Forelimb muscle (tissue), 1 donor: ENCODE data around the gene MAPKAP1. TPM values are rescaled to one million over a fixed set of nuclear protein-coding genes. Genes with fewer than 3 reads are reported as not detected.
A peak's percentile ranks its signal among the peaks of the same experiment; 100 is the strongest.

Source experiments
- DNase-seq: peaks from one replicate; pipeline ENCODE4 v3.0.0-alpha.2; 2013; ENCODE audit warnings: low read depth
- polyA plus RNA-seq: library from polyadenylated mRNA; unstranded; fragments of 120-200 nt; gene quantifications from one replicate; pipeline ENCODE4 v1.2.1, GENCODE V29; 2013; ENCODE audit not compliant: insufficient read length

MAPKAP1 gene
- polyA plus RNA-seq, 1 donor, result 67.7 TPM

DNA sequence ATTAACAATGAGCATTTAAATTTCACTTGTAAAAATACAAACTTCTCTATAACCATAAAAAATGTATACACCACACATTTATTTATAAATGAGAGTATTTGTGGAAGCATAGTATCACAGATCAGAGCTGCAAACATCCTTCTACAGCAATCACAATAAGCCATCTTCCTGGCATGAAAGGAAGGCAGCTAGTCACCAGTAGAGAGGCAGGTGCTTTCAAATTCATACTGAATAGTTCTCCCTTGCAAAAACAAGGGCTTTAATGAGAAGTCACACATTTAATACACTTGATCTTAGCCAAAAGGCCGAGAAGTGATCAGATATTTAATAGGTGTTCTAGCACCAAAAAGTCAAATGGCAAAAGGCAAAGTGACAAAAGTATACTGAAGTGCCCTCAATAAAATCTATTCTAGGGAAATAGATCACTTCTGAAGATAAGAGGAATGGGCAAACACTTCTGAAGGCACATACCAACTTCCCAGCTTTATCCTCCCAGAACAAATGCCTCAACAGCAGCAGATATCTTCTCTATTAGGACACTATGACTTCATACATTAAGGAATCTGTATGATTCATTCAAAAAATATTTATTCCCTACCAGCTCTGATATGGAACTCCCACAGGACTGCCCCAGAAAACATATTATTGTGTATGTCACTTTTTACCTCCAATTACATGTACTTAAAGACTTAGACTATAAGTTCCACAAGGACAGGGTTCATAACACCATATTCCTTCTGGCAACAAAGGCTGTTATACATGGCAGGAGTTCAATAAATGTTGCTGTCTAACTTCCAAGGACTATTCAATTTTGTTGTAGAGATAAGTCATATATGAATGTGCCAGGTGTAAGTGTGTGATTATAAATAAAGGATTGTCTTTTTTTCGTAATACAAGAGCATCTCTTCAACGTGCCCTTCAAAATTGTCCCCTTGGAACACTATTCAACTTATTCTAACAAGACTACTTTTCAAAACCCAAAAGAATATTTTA, 31.7 kb downstream of the MAPKAP1 start:
- no peak for DNase-seq

DNA sequence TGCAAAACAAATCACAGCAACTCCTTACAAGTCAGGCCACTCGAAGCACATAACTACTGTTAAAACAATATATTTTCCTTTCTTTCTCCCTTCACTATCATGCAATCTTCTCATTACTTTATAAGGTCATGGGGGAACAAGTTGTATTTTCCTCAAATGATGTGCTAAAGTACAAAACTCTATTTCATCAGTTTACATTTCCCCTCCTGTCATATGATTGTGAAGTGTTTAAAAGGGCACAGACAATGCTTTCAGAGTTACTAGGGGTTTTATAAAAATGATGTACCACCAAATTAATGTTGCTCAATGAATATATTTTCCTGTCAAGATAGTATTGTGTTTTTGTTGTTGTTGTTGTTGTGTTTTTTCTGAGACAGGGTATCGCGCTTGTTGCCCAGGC, 34.1 kb downstream of the MAPKAP1 start:
- no peak for DNase-seq

DNA sequence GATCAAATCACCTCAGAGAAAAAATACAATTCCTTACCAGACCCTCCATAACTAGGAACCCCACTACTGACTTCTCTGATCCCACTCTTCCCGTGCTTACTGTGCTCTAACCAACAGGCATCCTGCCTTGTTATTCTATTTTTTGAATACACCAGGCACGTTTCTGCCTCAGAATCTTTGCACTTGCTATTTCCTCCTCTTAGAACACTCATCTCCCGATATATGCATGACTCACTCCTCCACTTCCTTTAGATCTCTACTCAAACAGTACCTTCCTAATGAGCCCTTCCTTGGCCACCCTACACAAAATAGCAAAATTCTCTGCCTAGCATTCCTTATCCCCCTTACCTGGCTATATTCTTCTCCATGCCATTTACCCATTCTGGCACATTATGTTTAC, 43.9 kb downstream of the MAPKAP1 start:
- no peak for DNase-seq

DNA sequence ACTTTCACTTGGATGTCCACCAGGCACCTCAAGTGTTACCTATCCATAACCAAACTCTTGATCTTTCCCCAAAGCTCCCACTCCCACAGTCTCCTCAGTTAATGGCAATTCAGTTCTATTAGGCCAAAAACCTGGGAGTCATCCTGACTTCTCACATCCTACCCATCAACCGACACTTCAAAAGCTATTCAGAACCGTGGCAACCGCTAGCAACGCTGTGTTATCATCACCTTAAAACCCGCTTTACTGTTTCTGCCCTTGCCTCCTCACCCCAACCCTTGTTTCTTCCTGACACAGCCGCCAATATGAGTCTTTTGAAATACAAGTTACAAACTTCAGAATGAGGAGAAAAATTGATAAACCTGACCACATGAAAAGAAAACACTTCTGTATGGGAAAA, 46.5 kb downstream of the MAPKAP1 start:
- no peak for DNase-seq

DNA sequence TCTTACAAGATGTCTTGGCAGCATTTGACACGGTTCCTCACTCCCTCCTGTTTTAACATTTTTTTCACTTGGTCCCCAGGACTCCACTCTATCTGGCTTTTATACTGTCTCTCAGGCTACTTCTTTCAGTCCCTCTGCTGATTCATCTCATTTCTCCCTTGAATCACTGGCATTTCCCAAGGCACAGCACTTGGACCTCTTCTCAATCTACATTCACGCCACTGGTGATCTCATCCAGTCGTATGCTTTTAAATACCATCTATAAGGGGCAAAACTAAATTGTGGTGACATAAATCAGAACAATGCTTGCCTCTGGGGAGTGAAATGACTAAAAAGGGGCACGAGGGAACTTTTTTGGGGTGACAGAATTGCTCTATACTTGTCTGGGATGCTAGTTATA, 47.1 kb downstream of the MAPKAP1 start:
- DNase-seq, result no peak

DNA sequence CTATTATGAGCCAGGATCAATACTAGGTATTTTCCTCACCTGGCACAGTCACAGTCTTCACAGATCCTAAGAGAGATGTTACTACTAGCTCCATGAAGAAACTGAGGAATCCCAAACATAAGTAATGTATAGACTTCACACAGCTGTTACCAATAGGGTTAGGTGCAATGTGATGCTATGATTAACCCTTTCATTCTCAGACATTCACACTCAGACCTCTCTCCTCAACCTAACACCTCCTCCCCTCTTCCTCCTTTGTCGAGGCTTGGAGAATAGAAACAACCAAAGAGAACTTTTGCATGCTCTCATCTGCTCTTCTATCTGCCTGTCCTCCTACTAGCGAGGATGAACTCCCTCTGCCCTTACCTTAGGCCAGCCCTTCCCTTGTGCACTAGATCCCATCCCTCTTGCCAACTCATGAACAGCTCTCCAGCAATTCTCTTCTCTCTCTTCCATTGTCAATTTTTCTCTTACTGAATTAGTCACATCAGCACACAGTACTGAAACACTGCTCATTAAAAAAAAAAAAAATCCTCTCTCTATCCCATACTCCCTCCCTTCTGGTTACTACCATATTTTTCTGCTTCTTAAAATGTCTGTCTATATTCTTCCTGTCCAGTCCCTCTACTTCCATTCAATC, 47.7 kb downstream of the MAPKAP1 start:
- no peak for DNase-seq

DNA sequence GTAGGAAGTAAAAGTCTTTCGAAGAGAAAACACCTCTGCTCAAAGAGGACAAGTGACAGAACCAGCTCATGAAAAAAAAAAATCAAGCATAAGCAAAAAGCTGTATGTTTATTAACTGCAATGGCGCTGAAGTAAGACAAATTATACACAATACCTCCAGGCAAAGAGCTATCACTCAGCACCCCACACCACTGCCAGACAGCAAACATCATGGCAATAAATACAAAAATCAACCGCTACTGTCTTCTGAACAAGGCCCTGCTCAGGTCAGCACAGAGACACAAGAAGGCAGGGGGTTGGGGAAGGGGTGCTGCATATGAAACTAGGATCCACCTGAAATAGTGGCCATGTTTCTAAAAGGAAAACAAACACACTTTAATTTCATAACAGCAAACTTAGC, 50.4 kb downstream of the MAPKAP1 start:
- DNase-seq, result no peak

DNA sequence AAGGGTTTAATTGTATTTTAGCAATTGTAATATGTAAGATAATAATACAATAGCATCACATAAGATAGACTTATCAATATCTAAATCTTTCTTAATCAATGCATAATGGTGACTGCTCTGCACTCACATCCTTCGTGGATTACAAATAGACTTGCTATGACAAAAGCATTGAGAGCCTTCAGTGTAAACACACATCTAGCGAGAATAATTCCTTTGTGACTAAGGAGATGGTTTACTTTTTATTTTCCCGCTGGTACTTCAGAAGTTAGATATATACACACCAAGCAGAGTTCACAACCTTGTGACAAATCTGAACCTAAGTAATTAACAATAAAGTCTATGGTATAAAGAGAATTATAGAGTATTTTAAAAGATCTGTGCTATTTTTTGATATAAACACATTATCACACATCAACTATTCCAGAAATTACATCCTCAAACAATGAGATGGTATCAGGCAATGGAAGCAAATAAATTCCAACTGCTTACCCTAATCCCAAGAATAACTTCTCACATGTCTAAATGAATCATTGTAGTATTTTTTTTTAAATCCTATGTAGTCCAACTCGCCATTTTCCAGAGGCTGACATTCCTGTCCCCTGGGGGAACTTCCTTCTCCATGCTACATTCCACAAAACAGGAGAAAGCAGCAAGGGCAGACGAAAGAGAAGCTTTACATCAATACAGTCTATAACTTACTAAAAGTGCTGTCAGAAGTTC, 51.2 kb downstream of the MAPKAP1 start:
- DNase-seq, result no peak

DNA sequence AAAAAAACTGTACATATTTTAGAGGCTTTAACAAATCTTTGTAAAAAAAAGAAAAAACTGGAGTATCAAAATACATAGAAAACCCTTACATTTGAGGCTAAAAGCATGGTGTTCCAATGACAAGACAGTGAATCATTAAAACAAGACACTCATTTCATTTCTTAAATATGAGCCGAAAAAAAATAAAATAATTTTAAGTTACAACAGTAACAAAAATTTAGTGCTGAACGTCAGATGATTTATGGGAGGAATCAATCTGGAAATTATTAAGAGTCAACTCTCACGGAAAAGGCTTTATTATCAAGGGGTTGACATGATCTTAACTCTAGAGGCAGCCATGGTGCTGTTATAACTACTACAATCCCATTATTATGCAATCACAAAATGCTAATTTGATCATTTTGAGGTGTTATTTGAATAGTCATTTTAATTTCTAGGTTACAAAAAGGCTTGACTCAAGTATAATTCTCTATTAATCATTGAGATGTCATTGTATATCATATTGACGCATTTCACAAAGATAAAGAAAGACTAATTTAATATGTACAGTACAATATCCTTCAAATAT, 51.9 kb downstream of the MAPKAP1 start:
- DNase-seq, result no peak

DNA sequence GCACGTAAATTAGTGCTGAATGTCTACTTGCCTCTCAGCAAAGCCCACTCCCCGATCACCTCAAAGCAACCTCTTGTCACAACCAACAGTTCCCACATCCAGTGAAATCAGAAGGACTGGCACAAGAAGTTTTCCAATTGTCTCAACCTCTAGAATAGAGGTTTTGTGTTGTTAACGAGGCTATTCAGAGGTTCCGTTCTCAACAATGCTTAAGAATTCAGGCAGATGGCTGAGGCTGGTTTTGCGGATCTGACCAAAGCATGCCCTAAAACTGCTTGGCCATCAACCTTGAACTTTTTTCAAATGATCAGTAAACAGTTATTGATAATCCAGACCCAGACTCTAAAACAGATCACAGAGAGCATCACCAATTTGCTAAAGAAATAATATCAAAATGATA, 52.9 kb downstream of the MAPKAP1 start:
- DNase-seq, result no peak

DNA sequence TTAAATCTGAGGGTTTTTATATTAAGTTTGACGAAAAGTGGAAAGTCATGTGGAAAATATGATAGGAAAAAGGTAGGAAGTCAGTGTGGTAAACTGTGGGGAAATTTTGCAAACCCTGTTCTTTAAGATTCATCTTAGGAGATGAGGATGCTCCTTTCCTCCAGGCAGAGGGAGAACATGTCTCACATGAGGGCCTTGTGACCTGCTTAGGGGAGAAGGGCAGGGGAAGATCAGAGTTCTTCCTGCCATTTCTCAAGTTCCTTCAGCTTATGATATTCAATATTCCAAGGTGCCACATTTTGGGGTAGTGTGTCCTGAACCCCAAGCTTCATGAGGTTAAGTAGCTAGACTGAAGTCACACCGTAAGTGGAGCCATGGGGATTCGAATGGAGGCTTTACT, 53.7 kb downstream of the MAPKAP1 start:
- DNase-seq, result no peak

DNA sequence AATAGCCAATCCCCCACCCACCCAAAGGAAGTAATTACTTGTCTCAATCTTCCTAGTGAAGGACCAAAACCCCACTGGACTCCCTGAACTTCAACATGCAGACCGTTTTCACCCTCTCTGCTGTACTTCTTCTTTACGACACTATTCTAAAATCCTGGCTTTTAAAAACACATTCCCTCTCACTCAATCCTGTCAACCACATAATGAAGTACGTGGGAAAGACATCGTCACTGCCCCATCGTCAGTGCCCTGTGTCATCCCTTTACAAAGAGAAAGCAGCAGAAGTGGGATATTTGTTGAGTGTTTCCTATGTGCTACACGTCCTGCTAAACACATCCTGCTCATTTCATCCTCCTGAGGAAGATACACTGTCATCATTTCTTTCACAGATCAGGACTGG, 54.2 kb downstream of the MAPKAP1 start:
- no peak for DNase-seq

DNA sequence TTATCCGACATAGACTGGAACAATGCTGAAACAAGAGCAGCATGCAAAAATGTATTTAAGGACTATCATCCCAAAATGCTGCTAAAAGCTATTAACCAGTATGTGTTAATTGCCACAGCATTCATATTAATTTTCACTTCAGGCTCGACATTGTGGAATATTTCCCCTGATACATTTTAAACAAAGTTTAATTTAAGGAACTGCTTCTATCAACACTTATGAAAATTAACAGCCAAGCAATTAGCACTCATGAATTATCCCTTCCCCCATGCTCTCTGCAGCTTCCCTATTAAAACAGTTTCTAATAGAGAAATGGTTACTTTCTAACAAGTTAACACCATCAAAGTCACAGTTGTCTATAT, 54.8 kb downstream of the MAPKAP1 start:
- DNase-seq, result no peak

DNA sequence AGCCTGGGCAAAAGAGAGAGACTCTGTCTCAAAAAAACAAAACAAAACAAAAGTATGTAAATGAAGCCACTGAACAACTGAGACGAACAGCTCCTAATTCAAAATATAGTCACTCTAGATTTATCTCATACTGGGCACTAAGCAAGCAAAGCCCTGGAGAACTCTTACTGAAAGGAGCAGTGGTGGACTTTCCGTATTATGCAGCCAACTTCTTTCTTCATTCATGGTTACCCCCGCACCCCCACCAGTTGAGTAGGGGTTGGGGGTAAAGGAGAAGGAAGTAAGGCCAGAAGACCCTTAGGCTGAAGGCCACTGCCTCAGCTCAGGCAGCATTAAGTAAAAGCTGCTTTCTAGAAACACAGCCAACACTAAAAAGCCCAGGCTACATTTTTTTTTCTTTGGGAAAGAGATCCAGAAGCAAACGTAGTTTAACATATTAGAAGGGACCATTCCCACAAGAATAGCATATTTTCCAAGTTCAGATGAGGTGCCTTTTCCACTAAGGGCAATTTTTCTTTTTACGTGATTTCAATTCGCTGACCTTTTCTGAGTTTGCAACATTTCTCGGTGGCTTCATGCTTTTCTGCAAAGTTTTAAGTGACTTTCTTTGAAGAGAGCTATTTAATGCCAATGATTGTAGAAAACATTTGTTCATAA, 55.3 kb downstream of the MAPKAP1 start:
- DNase-seq, result peak; percentile 45

DNA sequence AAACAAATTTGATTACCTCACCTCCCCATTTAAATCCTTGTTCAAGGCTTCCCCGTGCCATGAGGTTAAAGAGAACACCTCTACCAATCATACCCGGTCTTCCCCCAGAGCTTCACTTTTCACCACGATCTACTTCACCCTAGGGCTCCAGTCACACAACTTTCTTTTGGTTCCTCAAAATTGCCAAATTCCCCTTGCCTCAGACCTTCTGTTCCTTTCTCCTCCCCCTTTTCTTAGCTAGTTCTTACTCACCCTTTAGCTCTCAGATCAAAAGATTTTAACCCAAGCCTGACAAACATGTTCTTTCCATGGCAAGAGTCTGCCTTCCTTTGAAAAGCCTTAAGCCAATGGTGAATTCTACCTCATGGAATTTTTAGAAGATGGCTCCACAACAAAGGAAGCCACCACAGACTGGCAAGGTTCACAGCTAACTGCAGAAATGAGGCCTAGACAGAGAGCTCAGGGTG, 56.7 kb downstream of the MAPKAP1 start:
- DNase-seq, result no peak

DNA sequence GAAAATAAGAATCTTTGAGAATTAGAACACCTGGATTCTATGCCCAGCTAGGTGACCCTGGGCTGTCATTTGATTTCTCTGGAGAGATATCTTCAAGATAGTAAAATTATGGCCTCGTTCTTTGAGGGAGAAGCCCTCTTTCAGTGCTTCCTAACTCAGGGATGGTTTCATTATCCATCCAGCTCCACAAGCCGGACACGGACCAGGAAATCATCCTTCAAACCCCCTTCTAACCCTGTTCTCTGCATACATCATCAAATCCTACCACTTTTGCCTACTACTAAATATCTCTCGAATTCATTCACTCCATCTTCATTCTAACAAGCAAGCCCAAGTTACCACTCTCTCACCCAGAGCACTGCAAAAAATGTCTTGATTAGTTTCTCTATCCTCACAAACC, 57.2 kb downstream of the MAPKAP1 start:
- no peak for DNase-seq

DNA sequence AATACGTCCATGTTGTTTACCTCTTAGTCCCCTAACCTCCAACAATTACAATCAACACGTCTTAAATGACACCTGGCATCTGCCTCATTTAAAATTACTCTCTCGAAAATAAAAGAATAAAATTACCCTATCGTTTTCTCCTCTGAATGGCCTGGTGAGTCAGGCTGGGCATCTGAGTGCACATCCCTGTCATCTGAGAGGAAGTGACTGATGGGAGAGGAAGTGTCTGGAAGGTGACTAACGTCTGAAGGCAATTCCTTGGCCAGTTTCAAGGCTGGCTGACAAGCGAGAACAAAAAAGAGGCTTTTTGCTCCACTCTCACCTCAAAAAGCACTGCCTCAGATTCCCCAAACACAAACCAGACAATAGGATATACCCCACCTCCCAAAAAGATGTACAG, 57.7 kb downstream of the MAPKAP1 start:
- no peak for DNase-seq

DNA sequence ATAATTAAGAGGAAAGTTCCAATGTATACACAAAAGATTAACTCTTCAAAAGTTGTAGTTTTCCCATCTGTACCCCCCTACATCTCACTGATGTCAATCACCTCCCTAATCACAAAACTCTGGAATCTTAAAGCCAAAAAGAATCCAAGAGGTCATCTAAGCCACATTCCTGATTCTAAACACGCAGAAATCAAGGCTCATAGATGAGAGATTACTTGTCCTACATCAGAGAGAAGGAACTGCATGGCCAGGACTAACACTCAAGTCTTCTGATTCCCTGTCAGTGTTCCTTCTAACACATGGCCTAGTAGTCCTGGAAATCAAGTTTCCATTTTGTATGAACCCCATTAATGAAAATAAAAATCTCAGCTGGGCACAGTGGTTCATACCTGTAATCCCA, 58.7 kb downstream of the MAPKAP1 start:
- no peak for DNase-seq

DNA sequence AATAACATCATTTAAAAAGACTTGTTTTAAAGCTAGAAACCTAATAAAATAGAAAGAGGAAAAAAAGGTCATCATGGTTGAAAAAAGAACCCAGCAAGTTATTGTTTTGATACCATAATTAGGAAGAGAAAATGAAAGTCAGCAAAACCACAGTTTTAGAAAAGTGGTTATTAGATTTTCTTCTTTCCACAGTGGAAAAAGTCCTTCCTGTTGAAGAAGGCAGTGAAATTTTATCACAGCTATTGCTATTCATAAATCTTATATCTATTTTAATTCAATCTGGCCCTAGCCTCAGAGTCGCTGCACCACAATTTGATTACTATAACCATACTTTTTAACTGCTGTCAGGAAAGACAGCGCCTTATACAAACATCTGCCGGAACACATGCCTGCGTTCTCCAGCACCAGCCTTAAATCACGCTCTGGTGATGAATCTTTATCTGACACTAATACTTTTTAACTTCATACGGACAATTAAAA, 60.3 kb downstream of the MAPKAP1 start:
- DNase-seq, result no peak

DNA sequence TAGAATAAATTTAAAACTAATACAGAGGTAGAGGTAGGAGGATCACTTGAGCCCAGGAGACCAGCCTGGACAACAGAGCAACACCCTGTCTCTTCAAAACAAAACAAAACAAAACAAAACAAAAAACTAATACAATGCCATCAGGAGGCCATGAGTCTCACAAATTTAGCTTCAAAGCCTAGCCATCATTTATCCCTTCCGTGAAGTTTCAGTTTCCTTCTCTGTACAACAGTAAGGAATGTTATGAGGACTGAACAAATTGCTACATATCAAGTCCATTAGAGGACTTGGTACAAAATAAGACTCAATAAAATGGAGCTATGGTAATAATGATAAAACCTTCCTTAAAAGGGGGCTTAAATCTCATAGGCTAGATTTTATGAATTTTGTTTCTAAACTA, 60.8 kb downstream of the MAPKAP1 start:
- DNase-seq, result no peak

DNA sequence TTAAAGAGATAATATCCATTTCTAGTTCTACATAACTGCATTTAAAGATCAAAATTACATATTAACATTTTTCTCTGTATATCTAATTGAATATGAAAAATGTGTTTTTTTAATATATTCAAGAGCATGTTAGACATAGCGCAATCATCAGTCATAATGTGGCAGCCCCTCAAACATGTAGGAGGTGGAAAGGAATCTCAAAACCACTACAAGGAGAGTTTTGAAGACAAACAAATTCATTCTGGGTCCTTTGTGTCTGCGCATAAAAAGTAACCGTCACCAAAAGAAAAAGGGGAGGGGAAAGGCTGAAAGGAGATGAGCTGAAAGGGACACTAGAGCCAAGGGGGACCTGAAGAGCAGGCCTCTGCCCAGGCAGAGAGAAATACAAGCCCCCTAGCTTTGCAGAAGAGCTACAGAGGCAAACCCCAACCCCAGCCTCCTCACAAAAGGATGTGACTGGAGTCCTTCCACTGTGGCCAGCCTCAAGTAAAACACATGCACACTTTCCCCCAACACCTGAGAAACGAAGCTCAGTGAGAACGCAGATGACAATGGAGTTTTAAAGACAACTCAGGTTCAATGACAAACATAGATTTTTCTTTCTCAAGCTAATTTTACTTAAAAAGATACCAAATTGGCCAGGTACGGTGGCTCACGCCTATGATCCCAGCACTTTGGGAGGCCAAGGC, 62.0 kb downstream of the MAPKAP1 start:
- no peak for DNase-seq
